Subcutaneous adipose tissue (tissue), 4 donors: Measurements from ENCODE around the gene CPEB2. TPM values are rescaled to one million over a fixed set of nuclear protein-coding genes. Genes with fewer than 3 reads are reported as not detected.

ENCODE experiments used
- total RNA-seq, 4 donors: library from RNA; depleted of rRNA; stranded (reverse); fragments of >200 nt; gene quantifications; one replicate each; pipeline ENCODE4 v1.1.0, GENCODE V29; 2016
- TF ChIP-seq, protein P1 (sequence below): fragments of 450-650 bp; IDR thresholded peaks from one replicate; pipeline ENCODE4 v1.5.1; 2016; ENCODE audit warnings: low read depth, mild to moderate bottlenecking, control low read depth, antibody characterized with exemption, moderate library complexity

CPEB2 gene
- 10 to 100 TPM; 25.8 to 28.1 (median 26.0) TPM for total RNA-seq

GRCh38 chr4:15001869-15002658 lies at the start of gene CPEB2:
Gene CPEB2, plus strand, starts transcription at chr4:15002481. Its CDS starts 193 bp downstream, at chr4:15002674.
- TF ChIP-seq, protein P1, sequence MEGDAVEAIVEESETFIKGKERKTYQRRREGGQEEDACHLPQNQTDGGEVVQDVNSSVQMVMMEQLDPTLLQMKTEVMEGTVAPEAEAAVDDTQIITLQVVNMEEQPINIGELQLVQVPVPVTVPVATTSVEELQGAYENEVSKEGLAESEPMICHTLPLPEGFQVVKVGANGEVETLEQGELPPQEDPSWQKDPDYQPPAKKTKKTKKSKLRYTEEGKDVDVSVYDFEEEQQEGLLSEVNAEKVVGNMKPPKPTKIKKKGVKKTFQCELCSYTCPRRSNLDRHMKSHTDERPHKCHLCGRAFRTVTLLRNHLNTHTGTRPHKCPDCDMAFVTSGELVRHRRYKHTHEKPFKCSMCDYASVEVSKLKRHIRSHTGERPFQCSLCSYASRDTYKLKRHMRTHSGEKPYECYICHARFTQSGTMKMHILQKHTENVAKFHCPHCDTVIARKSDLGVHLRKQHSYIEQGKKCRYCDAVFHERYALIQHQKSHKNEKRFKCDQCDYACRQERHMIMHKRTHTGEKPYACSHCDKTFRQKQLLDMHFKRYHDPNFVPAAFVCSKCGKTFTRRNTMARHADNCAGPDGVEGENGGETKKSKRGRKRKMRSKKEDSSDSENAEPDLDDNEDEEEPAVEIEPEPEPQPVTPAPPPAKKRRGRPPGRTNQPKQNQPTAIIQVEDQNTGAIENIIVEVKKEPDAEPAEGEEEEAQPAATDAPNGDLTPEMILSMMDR, result no peak

GRCh38 chr4:14958436-14958835 lies 43.8 kb upstream of the CPEB2 start:
- TF ChIP-seq, protein P1, result no peak

- TF ChIP-seq, protein P1, result no peak
Measured at GRCh38 chr4:14961292-14961691, 41.0 kb upstream of the CPEB2 start.

GRCh38 chr4:14965071-14965470 lies 37.2 kb upstream of the CPEB2 start:
- TF ChIP-seq, protein P1, result no peak

- TF ChIP-seq, protein P1, result no peak
Measured at GRCh38 chr4:14967982-14968381, 34.3 kb upstream of the CPEB2 start.

DNA sequence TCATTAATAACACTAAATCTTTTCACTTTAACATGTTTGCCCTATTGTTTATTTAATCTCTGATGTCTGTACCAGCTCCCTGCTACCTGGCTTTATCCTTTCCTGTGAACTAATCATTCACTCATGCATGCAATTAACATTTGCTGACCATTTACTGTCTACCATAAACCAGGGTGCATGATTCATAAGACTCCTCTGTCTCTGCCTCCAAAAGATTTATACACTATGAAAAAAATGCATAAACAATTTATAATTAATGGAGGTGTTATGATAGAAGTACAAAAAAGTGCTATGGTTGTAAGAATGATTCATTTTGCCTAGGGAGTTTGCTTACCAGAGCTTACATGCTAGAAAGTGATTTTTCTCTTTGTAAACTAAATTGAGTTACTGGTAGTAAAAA lies 24.5 kb upstream of the CPEB2 start:
- TF ChIP-seq, protein P1, result no peak

GRCh38 chr4:14984448-14984847 lies 17.8 kb upstream of the CPEB2 start:
- TF ChIP-seq, protein P1, result no peak
